Transverse colon (tissue), 4 donors: ENCODE measurements around the gene GTF3C5.
"Not testable (repeated sequence)": the region's sequence is repeated elsewhere in the genome, so short reads cannot be mapped to it uniquely, and the experiment has no call there.

Experiments
- POLR2A ChIP-seq: fragments of 450-650 bp; IDR thresholded peaks from one replicate; pipeline ENCODE4 v1.6.1; 2016; ENCODE audit warnings: antibody characterized with exemption, mild to moderate bottlenecking, moderate library complexity
- POLR2AphosphoS5 ChIP-seq, 3 donors: sonication (generic); formaldehyde crosslinking; IDR thresholded peaks; one replicate each; pipeline ENCODE4 v1.6.1; 2016; ENCODE audit warnings: antibody characterized with exemption in 3 of 3
- TF ChIP-seq, protein P1 (sequence below), 5 experiments: fragments of 200-600 bp in 3 of 5; fragments of 450-650 bp in 2 of 5; sonication (generic) in 3 of 5; IDR thresholded peaks; 1 replicate in 2 of 5; 2 replicates in 3 of 5; pipeline ENCODE4 v1.5.1; 2016 to 2017; ENCODE audit warnings: antibody characterized with exemption in 5 of 5, inconsistent platforms in 3 of 5, mild to moderate bottlenecking in 2 of 5, moderate library complexity in 1 of 5

DNA sequence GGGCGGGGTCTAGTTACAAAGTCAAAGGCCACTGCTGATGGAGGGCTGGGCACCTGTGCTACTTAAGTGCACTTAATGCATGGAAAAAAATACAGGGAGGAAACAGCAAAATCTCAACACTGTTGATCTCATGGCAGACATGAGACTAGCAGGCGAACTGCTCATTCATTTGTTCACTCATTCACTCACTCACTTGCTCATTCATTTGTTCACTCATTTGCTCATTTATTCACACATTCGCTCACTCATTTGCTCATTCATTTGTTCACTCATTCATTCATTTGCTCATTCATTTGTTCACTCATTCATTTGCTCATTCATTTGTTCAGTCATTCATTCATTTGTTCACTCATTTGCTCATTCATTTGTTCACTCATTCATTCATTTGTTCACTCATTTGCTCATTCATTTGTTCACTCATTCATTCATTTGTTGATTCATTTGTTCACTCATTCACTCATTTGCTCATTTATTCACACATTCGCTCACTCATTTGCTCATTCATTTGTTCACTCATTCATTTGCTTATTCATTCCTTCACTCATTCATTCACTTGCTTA is 40.7 kb upstream of the GTF3C5 start:
- TF ChIP-seq, protein P1, sequence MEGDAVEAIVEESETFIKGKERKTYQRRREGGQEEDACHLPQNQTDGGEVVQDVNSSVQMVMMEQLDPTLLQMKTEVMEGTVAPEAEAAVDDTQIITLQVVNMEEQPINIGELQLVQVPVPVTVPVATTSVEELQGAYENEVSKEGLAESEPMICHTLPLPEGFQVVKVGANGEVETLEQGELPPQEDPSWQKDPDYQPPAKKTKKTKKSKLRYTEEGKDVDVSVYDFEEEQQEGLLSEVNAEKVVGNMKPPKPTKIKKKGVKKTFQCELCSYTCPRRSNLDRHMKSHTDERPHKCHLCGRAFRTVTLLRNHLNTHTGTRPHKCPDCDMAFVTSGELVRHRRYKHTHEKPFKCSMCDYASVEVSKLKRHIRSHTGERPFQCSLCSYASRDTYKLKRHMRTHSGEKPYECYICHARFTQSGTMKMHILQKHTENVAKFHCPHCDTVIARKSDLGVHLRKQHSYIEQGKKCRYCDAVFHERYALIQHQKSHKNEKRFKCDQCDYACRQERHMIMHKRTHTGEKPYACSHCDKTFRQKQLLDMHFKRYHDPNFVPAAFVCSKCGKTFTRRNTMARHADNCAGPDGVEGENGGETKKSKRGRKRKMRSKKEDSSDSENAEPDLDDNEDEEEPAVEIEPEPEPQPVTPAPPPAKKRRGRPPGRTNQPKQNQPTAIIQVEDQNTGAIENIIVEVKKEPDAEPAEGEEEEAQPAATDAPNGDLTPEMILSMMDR (IDR thresholded peaks at IDR 0.05) = not testable (repeated sequence)
- not testable (repeated sequence) for TF ChIP-seq POLR2AphosphoS5 (IDR thresholded peaks at IDR 0.05); POLR2A
